ENCODE results near the gene ARL6IP1.

DNA sequence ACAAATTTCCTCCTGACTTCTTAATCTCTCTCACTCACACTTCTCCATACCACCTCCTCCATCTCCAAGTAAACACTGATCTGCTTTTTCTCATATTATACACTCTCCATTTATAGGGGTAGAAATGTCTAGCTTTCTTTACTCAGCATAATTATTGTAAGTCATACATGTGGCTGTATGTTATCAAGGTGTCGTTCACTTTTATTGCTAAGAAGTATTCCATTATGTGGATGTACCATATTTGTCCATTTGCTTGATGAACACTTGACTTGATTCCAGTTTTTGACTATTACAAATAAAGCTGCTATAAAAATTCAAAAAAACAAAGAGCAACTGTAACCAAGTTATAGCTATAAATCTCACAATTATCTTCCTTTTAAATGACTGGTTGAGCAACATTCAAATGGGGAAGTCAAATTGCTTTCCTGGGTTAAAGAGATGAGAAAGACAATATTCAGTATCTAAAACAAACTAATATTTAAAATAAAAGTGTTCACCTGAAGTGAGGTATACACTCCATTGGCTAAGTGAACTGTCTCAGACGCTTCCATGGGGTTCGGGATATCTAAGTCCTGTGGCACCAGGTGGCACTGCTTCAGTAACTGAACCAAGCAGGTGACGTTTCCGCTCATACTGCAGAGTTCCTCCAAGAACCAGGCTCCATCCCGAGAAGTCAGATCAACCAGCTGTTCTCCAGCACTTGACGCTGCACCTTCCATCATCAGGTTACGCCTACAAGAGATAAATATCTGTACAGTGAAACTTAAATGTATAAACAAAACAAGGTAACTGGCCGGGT lies 32.6 kb upstream of the ARL6IP1 start:
- TF ChIP-seq, protein P1, sequence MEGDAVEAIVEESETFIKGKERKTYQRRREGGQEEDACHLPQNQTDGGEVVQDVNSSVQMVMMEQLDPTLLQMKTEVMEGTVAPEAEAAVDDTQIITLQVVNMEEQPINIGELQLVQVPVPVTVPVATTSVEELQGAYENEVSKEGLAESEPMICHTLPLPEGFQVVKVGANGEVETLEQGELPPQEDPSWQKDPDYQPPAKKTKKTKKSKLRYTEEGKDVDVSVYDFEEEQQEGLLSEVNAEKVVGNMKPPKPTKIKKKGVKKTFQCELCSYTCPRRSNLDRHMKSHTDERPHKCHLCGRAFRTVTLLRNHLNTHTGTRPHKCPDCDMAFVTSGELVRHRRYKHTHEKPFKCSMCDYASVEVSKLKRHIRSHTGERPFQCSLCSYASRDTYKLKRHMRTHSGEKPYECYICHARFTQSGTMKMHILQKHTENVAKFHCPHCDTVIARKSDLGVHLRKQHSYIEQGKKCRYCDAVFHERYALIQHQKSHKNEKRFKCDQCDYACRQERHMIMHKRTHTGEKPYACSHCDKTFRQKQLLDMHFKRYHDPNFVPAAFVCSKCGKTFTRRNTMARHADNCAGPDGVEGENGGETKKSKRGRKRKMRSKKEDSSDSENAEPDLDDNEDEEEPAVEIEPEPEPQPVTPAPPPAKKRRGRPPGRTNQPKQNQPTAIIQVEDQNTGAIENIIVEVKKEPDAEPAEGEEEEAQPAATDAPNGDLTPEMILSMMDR (IDR thresholded peaks at IDR 0.05; ENCODE audit: low read length) = no peak
- TF ChIP-seq EZH2 (optimal IDR thresholded peaks at IDR 0.05; ENCODE audit: low read depth, low read length) = no peak
